DND-41 (cell line): Measurements from ENCODE around the gene WNT3.

Experiments
- ATAC-seq: fragments of 200-7000 bp; cut with Tn5 transposase; 3 replicates; pipeline ENCODE4 v1.9.1; 2021; ENCODE audit warnings: low read depth; ENCODE audit not compliant: insufficient read depth
- DNase-seq: peaks from one replicate; pipeline ENCODE4 v3.0.0-alpha.2; 2020
- H2AFZ ChIP-seq: 2 replicates; pipeline ENCODE4 v1.6.0; 2012; ENCODE audit warnings: low read depth, low read length
- H3K27ac ChIP-seq: 2 replicates; pipeline ENCODE4 v1.5.1; 2012; ENCODE audit warnings: low read length, inconsistent platforms
- H3K27me3 ChIP-seq: fragments of 200-600 bp; sonication (generic); 2 replicates; pipeline ENCODE4 v1.6.0; 2012; ENCODE audit warnings: low read length, mild to moderate bottlenecking, inconsistent platforms; ENCODE audit not compliant: insufficient read depth, poor library complexity
- H3K36me3 ChIP-seq: 2 replicates; pipeline ENCODE4 v1.5.1; 2012; ENCODE audit warnings: low read length, inconsistent platforms; ENCODE audit not compliant: insufficient read depth
- H3K4me1 ChIP-seq: 2 replicates; pipeline ENCODE4 v1.5.1; 2012; ENCODE audit warnings: mild to moderate bottlenecking, low read length; ENCODE audit not compliant: insufficient read depth
- H3K4me2 ChIP-seq: 2 replicates; pipeline ENCODE4 v1.6.0; 2012; ENCODE audit warnings: mild to moderate bottlenecking, moderate library complexity, low read length, inconsistent platforms; ENCODE audit not compliant: insufficient read depth
- H3K4me3 ChIP-seq, 2 experiments: fragments of 200-600 bp in 1 of 2; shearing (Covaris generic) in 1 of 2; 2 replicates each; pipeline ENCODE4 v1.5.1; 2012 to 2016; ENCODE audit warnings: inconsistent platforms in 2 of 2, low read length in 2 of 2, mild to moderate bottlenecking in 2 of 2, low read depth in 1 of 2, moderate library complexity in 1 of 2
- H3K79me2 ChIP-seq: 2 replicates; pipeline ENCODE4 v1.6.0; 2012; ENCODE audit warnings: low read length, inconsistent platforms; ENCODE audit not compliant: insufficient read depth
- H3K9ac ChIP-seq: 2 replicates; pipeline ENCODE4 v1.6.0; 2012; ENCODE audit warnings: low read depth, mild to moderate bottlenecking, inconsistent platforms, low read length, moderate library complexity
- H3K9me3 ChIP-seq: 2 replicates; pipeline ENCODE4 v1.5.1; 2012; ENCODE audit warnings: low read length, moderate library complexity, mild to moderate bottlenecking, inconsistent platforms; ENCODE audit not compliant: insufficient read depth, severe bottlenecking
- H4K20me1 ChIP-seq: 2 replicates; pipeline ENCODE4 v1.6.0; 2012; ENCODE audit warnings: low read length; ENCODE audit not compliant: insufficient read depth
- CTCF ChIP-seq: IDR thresholded peaks from 2 replicates; pipeline ENCODE4 v1.5.1; 2012; ENCODE audit warnings: borderline replicate concordance, low read length, moderate library complexity, mild to moderate bottlenecking; ENCODE audit not compliant: poor library complexity, severe bottlenecking; ENCODE audit errors: extremely low read depth
- EZH2 ChIP-seq: IDR thresholded peaks from 3 replicates; pipeline ENCODE4 v1.6.1; 2012; ENCODE audit warnings: borderline replicate concordance, low read depth, mild to moderate bottlenecking, moderate library complexity, low read length, inconsistent platforms; ENCODE audit not compliant: severe bottlenecking

Gene WNT3

GRCh38 chr17:46787478-46787877 is 31.0 kb downstream of the WNT3 start:
- no peak for TF ChIP-seq CTCF
- H2AFZ ChIP-seq = no peak overlapping the region
- H3K9me3 ChIP-seq = no peaks in the 10 kb centered on the region
- no peak overlapping the region for H3K27ac ChIP-seq
- no peak for DNase-seq
- H3K36me3 ChIP-seq = no peaks in the 10 kb centered on the region
- no peaks in the 10 kb centered on the region for H3K4me1 ChIP-seq
- H3K27me3 ChIP-seq = peaks cover 3% of the 10 kb centered on the region
- no peak overlapping the region for H3K4me2 ChIP-seq
- no peak overlapping the region for H3K4me3 ChIP-seq
- H3K9ac ChIP-seq = no peak overlapping the region
- H3K79me2 ChIP-seq = no peaks in the 10 kb centered on the region
- H4K20me1 ChIP-seq = peaks cover 3% of the 10 kb centered on the region; the same call in 1 of the 2 replicates
- ATAC-seq = no peak

- Histone ChIP-seq H3K27ac (no peak overlapping the region), H3K9me3 (no peaks in the 10 kb centered on the region), H3K27me3 (peaks cover 3% of the 10 kb centered on the region), H3K4me2 (no peak overlapping the region), H3K4me1 (no peaks in the 10 kb centered on the region), H4K20me1 (peaks cover 3% of the 10 kb centered on the region; the same call in 1 of the 2 replicates), H3K79me2 (no peaks in the 10 kb centered on the region), H3K9ac (no peak overlapping the region), H3K4me3 (no peak overlapping the region), H2AFZ (no peak overlapping the region), H3K36me3 (no peaks in the 10 kb centered on the region)
- DNase-seq (no peak), ATAC-seq (no peak)
- TF ChIP-seq EZH2 (no peak), CTCF (no peak)
Measured at GRCh38 chr17:46785696-46786095, 32.8 kb downstream of the WNT3 start.

- DNase-seq = no peak
- H3K9ac ChIP-seq = no peak overlapping the region
- peaks cover 3% of the 10 kb centered on the region; the same call in 1 of the 2 replicates for H4K20me1 ChIP-seq
- H3K27me3 ChIP-seq = peaks cover 3% of the 10 kb centered on the region
- no peak overlapping the region for H3K27ac ChIP-seq
- no peaks in the 10 kb centered on the region for H3K4me1 ChIP-seq
- H3K4me2 ChIP-seq = no peak overlapping the region
- no peaks in the 10 kb centered on the region for H3K9me3 ChIP-seq
- H3K4me3 ChIP-seq = no peak overlapping the region
- no peaks in the 10 kb centered on the region for H3K79me2 ChIP-seq
- H2AFZ ChIP-seq = no peak overlapping the region
- ATAC-seq = no peak
- TF ChIP-seq EZH2 (no peak), CTCF (no peak)
- no peaks in the 10 kb centered on the region for H3K36me3 ChIP-seq
Measured at GRCh38 chr17:46783031-46783593, 35.4 kb downstream of the WNT3 start.
